ENCODE results near the gene KCNH3. TPM values are rescaled to one million over a fixed set of nuclear protein-coding genes. Genes with fewer than 3 reads are reported as not detected.

The KCNH3 gene
- total and polyA plus RNA-seq, 8 donors, result 0.55 to 3.2 (median 1.2) TPM

- Histone ChIP-seq H3K9me3 (no peaks in the 10 kb centered on the region), H3K27me3 (no peaks in the 10 kb centered on the region), H3K4me1 (peaks cover 0 to 8% (median 0%) of the 10 kb centered on the region in 3 donors), H3K4me3 (no peak overlapping the region), H3K27ac (no peak overlapping the region), H3K36me3 (no peaks in the 10 kb centered on the region)
- intact Hi-C loops (cut with DNase I), result no loop called here
- TF ChIP-seq CTCF (IDR thresholded peaks at IDR 0.05), result no peak
- ATAC-seq (no peak), FAIRE-seq (no peak), DNase-seq (no peak)
- 84 to 93% methylated on average over 12 to 13 of the region's 13 CpGs for WGBS, 2 donors
These were observed 4.0 kb upstream of the KCNH3 start for GRCh38 chr12:49534731-49535278.

DNA sequence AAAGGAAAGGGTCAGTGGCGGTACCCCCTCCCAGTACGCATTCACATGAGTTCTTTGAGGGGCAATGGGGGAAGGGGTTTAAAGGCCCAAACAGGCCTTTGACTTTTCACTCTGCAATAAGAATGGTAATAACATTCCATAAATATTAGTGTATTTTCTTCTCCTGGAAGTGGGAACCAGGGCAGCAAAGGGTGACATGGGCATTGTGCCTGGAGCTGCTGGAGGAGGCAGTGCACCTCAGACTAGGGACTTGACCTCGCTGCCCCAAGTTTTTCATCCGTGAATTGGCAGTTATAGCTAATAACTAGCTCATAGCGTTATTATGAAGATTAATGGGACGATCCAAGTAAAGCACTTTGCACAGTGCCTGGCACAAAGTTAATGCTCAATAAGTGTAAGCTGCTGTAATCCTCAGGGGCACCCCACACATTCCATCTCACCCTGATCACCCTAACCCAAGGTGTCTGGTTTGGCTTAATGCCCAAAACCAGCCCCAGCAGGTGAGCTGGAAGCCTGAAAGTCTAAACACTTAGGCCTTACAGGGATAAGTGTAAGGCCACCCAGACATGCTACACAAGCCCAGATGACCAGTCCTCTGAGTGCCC lies 2.8 kb upstream of the KCNH3 start:
- no peak for TF ChIP-seq CTCF (IDR thresholded peaks at IDR 0.05)
- ATAC-seq (no peak), FAIRE-seq (no peak), DNase-seq (no peak)
- H3K27me3 ChIP-seq, result no peaks in the 10 kb centered on the region
- 81 to 87% methylated on average over 6 of the region's 6 CpGs for WGBS, 2 donors
- no peaks in the 10 kb centered on the region for H3K36me3 ChIP-seq
- H3K27ac ChIP-seq, result no peak overlapping the region
- H3K4me1 ChIP-seq, result peaks cover 0 to 8% (median 0%) of the 10 kb centered on the region in 3 donors
- H3K4me3 ChIP-seq, result no peak overlapping the region
- intact Hi-C loops (cut with DNase I), result no loop called here
- H3K9me3 ChIP-seq, result no peaks in the 10 kb centered on the region

DNA sequence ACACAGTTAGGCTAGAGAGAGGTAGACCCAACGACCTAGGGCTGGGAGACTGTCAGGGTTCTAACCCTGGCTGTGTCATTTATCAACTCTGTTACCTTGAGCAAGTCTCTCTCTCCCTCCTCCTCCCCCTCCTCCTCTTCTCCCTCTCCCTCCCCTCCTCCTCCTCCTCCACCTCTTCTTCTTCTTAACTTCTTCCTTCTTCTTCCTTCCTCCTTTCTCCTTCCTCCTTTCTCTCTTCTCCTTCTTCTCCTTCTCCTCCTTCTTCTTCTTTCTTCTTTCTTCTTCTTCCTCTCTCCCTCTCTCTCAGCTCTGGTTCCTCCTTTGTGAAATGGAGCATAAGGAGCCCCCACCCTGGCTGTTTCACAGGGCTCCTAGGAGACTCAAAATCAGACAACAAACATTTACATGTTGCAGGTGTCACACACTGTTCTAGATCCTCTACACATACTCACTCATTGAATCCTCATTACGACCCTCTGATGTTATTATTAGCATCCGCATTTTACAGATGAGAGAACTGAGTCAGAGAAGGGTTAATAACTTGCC lies 2.2 kb upstream of the KCNH3 start:
- Histone ChIP-seq H3K4me1 (peaks cover 0 to 8% (median 0%) of the 10 kb centered on the region in 3 donors), H3K4me3 (no peak overlapping the region), H3K36me3 (no peaks in the 10 kb centered on the region), H3K27me3 (no peaks in the 10 kb centered on the region), H3K9me3 (no peaks in the 10 kb centered on the region), H3K27ac (no peak overlapping the region)
- intact Hi-C loops (cut with DNase I), result no loop called here
- ATAC-seq (no peak), FAIRE-seq (no peak), DNase-seq (no peak)
- WGBS, 2 donors, result 52 to 63% methylated on average over 3 of the region's 3 CpGs
- no peak for TF ChIP-seq CTCF (IDR thresholded peaks at IDR 0.05)

DNA sequence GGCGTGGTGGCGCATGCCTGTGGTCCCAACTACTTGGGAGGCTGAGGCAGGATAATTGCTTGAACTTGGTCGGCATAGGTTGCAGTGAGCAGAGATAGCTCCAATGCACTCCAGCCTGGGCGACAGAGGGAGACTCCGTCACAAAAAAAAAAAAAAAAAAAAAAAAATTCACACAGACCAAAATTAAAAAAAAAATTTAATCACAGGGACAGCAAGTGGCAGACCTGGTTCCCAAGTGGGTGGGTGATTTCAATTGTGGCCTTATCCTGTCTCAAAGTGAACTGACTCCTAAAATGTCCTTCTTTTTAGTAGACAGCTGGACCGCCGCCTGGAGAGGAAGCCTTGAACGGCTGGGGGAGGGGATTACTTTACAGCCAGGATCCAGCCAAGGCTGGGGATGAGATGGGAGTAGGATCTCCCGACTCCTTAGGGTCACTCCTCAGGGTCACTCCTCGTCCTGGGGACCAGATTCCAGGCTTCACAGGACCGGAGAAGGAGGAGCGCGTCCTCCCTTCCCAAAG lies 1.5 kb upstream of the KCNH3 start:
- no peak for TF ChIP-seq CTCF (IDR thresholded peaks at IDR 0.05)
- WGBS, 2 donors, result 29 to 33% methylated on average over 13 of the region's 13 CpGs
- Histone ChIP-seq H3K9me3 (no peaks in the 10 kb centered on the region), H3K36me3 (no peaks in the 10 kb centered on the region), H3K27me3 (no peaks in the 10 kb centered on the region), H3K4me3 (peak overlapping the region in 2 of 4 donors; percentile 54 to 60), H3K27ac (no peak overlapping the region), H3K4me1 (peaks cover 0 to 8% (median 0%) of the 10 kb centered on the region in 3 donors)
- DNase-seq (no peak), ATAC-seq (peak in 2 of 4 donors; percentile 2 to 11), FAIRE-seq (no peak)
- intact Hi-C loops (cut with DNase I), result no loop called here
